NCI-H1694 (cell line): ENCODE results near the gene SLC66A1.

Experiments used
- DNase-seq: peaks from one replicate; lab custom pipeline; 2025; lab: John Stamatoyannopoulos, UW

The SLC66A1 gene

DNA sequence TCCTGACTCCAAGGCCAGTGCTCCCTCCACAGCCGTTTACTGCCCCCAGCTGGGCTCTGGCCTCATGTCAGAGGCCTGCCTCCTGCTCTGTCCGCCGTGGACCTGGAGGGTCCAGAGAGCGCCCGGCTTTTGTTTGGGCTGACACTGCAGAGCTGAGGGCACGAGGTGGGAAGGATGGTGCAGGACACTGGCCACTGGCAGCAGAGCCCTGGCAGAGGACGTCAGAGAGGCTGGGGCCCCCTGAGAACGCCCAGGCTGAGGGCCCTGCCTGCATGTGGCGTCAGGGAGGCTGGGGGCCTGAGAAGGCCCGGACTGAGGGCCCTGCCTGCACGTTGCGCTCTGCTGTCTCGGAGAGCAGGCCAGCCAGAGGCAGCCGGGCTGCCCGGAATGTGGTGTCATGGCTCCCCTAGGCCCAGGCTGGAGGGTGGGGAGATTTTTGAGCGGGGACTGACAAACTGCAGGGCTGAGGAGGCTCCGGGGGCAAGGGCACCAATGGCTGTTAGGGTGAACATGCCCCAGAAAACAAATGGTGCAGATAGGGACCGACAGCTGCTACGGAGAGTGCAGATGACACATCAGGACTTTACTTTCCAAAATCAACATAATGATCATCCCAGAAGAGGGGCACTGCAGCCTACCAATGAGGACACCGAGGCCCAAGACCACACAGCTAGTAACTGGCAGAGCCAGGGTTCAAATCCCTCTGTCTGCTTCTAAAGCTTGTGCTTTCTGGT lies 31.7 kb downstream of the SLC66A1 start:
- no peak for DNase-seq

DNA sequence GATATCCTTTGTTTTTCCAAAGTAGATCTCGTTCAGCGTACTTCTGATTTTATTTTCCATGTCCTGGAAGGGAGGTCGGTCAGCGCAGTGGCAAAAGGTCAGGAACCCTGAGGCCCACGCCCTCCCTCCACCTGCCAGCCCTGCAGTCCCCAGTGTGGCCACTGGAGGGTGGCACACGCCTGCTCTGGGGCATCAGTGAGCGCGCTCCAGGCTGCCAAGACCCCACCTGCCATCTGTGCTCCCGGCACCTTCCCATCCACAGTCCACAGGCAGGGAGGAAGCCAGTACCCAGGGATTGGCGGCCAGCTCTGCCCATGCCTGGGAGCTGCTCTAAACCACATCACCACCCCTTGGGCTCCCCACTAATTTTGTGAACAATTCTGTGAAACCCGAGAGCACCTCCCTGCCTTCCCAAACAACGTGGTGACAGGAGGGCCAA lies 32.3 kb downstream of the SLC66A1 start:
- peak; percentile 46 for DNase-seq

- no peak for DNase-seq
Measured at GRCh38 chr1:19344831-19345230, 32.7 kb downstream of the SLC66A1 start.

- no peak for DNase-seq
Measured at GRCh38 chr1:19345391-19345790, 33.3 kb downstream of the SLC66A1 start.

- no peak for DNase-seq
Measured at GRCh38 chr1:19346026-19346425, 33.9 kb downstream of the SLC66A1 start.

- no peak for DNase-seq
Measured at GRCh38 chr1:19347533-19348172, 35.5 kb downstream of the SLC66A1 start.

- DNase-seq: peak; percentile 15
Measured at GRCh38 chr1:19348441-19349198, 36.5 kb downstream of the SLC66A1 start.

DNA sequence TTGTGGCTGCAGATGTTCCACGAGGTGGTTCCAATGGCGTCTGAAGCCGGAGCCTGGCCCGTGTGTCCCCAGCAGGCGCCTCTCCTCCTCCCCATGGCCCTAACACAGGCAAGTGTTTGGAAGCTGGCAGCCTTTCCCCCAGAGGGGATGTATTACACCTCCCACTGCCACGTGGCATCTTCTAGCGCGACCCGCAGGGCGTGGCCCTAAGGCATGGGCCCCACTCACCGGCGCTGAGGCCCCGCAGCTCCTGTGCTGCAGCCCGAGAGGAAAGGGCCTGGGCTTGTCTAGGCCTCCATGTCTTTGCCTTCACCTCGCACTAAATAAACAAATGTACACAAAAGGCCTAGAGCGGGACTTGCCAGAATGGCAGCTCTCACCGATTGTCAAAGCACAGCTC lies 37.9 kb downstream of the SLC66A1 start:
- no peak for DNase-seq

GRCh38 chr1:19350566-19350965 lies 38.4 kb downstream of the SLC66A1 start:
- no peak for DNase-seq

DNA sequence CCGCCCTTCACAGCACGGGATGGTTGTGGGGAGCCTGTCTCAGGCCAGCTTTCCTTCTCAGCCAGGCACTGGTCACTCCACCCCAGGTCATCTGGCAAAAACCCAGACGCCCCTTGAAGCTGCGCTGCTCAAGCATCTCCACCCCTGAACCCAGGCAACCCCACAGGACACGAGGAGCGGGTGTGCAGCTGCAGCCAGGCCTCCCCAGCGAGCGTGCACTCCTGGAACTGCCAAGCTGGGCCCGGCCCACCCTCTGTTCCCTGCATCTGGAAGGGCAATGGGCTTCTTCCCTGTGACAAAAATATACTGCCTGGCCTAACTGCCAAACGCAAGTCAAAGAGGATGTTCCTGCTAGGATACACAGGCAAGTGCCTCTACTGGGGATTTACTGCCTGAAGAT lies 39.7 kb downstream of the SLC66A1 start:
- DNase-seq: no peak

DNA sequence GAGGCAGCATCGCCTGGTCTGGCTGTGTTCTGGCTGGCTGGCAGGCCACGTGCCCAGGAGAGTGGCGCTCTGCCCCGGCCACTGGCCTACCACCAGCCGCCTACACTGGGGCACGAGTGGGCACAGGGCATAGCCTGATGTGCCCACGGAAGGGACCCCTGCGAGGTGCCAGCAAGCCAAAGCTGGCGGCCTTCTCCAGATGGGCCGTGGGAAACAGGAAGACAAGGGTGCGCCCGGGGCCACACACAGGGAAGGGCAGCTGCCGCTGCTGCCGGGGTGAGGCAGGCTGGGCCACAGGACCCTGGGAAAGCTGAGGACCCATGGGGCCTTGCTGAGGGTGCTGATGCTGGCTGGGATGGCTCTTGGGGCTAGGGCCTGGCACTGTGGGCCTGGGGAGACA lies 40.7 kb downstream of the SLC66A1 start:
- DNase-seq: no peak

GRCh38 chr1:19353596-19353995 lies 41.5 kb downstream of the SLC66A1 start:
- DNase-seq: no peak

- no peak for DNase-seq
Measured at GRCh38 chr1:19354531-19354981, 42.4 kb downstream of the SLC66A1 start.

- no peak for DNase-seq
Measured at GRCh38 chr1:19356266-19356665, 44.1 kb downstream of the SLC66A1 start.

- DNase-seq: no peak
Measured at GRCh38 chr1:19357299-19357986, 45.3 kb downstream of the SLC66A1 start.

- no peak for DNase-seq
Measured at GRCh38 chr1:19358710-19359109, 46.6 kb downstream of the SLC66A1 start.

- no peak for DNase-seq
Measured at GRCh38 chr1:19359357-19359756, 47.2 kb downstream of the SLC66A1 start.

- no peak for DNase-seq
Measured at GRCh38 chr1:19360016-19360415, 47.9 kb downstream of the SLC66A1 start.

- no peak for DNase-seq
Measured at GRCh38 chr1:19360432-19360831, 48.3 kb downstream of the SLC66A1 start.

DNA sequence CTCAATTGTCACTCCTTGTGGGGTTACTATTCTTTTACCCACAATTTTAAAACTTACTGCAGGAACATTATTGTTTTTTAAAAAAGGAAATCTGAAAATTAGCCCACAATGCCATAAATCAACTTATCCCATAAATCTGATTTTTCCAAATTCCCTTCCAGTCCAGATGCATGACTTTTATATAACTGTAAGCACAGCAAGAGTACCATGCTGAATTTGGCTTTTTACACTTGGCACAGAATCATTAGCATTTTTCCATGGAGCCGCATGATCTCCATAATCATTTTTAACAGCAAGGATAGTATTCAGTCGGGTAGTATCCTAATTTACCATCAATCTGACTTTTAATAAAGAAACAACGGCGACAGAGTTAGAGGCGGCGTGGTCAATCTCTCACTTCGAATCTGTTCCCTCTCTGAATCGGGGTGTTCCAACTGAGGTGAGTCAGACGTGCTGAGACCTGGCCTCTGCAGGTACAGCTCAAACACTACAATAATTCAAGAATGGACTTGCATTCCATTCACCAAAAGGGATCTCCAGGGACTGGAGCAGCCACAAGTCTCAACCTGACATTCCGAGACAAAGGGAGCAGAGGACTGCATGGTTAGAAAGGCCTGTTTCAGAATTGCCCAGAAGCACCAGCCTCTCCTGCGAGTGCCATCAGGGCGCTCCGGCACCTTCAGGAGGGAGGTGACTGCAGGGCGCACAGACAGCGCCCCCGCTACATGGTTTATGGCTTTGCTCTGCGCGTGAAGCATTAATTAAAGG lies 48.9 kb downstream of the SLC66A1 start:
- DNase-seq: no peak

DNA sequence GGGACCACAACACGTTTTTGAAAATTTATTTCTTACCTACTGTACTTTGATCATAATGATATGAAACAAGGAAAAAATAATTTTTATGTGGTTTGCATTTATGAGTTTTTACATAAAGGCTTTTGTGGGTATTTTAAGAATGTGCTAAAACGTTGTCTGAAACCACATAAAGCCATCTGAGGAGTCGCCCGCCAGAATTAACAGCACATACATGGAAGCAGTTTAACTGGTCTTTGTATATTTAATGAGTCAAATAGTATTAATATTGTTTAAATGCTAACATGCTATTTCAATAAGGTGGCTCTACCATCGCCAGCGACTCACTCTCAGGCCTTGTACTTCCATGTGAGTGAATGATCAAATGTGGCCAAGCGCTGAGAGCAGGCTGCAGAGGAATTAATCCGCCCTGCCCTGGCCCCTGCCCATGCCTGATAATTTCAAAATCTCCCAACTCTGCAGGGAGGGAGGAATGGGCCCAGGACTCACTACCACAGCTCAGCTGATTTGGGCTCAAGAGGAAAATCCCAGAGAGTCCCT lies 49.6 kb downstream of the SLC66A1 start:
- DNase-seq: no peak
